IMR-90 (cell line): ENCODE results near the gene CYTH1. TPM values are rescaled to one million over a fixed set of nuclear protein-coding genes. Genes with fewer than 3 reads are reported as not detected.

ENCODE experiments used
- ATAC-seq: fragments of 200-7000 bp; cut with Tn5 transposase; 2 replicates; pipeline ENCODE4 v1.9.1; 2020; ENCODE audit warnings: low read depth, mild to moderate bottlenecking, moderate library complexity
- BruUV-seq: library from RNA; stranded (reverse); fragments of 400-500 nt; replicated peaks from 2 replicates; lab custom pipeline; 2021; lab: Mats Ljungman, UMichigan
- CTCF ChIA-PET: fragments of 300-600 bp; formaldehyde crosslinking; extraction: SDS; loops from one replicate; lab custom pipeline; 2021; ENCODE audit warnings: antibody characterized with exemption; lab: Yijun Ruan, JAX
- POLR2A ChIA-PET: fragments of 300-600 bp; sonication (Branson Sonifier 250); formaldehyde crosslinking; loops from one replicate; lab custom pipeline; 2022; ENCODE audit warnings: antibody characterized with exemption; ENCODE audit not compliant: unreplicated experiment; lab: Charles Lee
- DNase-seq: peaks from one replicate; pipeline ENCODE4 v3.0.0; 2013
- H2AFZ ChIP-seq: replicated peaks from 2 replicates; pipeline ENCODE3; 2013; ENCODE audit warnings: low read length, mild to moderate bottlenecking; ENCODE audit not compliant: poor library complexity
- H2AK5ac ChIP-seq: 2 replicates; pipeline ENCODE4 v1.6.1; 2013; ENCODE audit warnings: low read depth, low read length, inconsistent platforms
- H2AK9ac ChIP-seq: replicated peaks from 2 replicates; pipeline ENCODE3; 2013; ENCODE audit warnings: mild to moderate bottlenecking, low read depth, low read length, moderate library complexity; ENCODE audit not compliant: poor library complexity
- H2BK120ac ChIP-seq: 2 replicates; pipeline ENCODE4 v1.6.1; 2013; ENCODE audit warnings: low read depth, low read length, inconsistent platforms
- H2BK15ac ChIP-seq: 3 replicates; pipeline ENCODE4 v1.6.1; 2013; ENCODE audit warnings: low read depth, low read length, inconsistent platforms
- H2BK20ac ChIP-seq: 2 replicates; pipeline ENCODE4 v1.6.1; 2013; ENCODE audit warnings: low read depth, mild to moderate bottlenecking, inconsistent platforms, low read length, moderate library complexity
- H2BK5ac ChIP-seq: 2 replicates; pipeline ENCODE4 v1.6.1; 2013; ENCODE audit warnings: mild to moderate bottlenecking, low read depth, low read length, inconsistent platforms; ENCODE audit not compliant: poor library complexity, severe bottlenecking
- H3K14ac ChIP-seq: replicated peaks from 2 replicates; pipeline ENCODE4 v1.6.1; 2013; ENCODE audit warnings: low read depth, low read length, inconsistent platforms
- H3K18ac ChIP-seq: 2 replicates; pipeline ENCODE4 v1.6.1; 2013; ENCODE audit warnings: low read depth, low read length, control low read depth
- H3K23ac ChIP-seq: 2 replicates; pipeline ENCODE4 v1.6.1; 2013; ENCODE audit warnings: low read depth, low read length, inconsistent platforms
- H3K27ac ChIP-seq: 2 replicates; pipeline ENCODE4 v1.5.1; 2013; ENCODE audit warnings: mild to moderate bottlenecking, control low read depth, low read length; ENCODE audit not compliant: insufficient read depth
- H3K27me3 ChIP-seq: 2 replicates; pipeline ENCODE4 v1.6.1; 2013; ENCODE audit warnings: low read length; ENCODE audit not compliant: control insufficient read depth, insufficient read depth
- H3K36me3 ChIP-seq: 2 replicates; pipeline ENCODE4 v1.6.1; 2013; ENCODE audit warnings: low read length, mixed read lengths; ENCODE audit not compliant: control insufficient read depth, insufficient read depth
- H3K4ac ChIP-seq: 2 replicates; pipeline ENCODE4 v1.6.1; 2013; ENCODE audit warnings: low read depth, low read length, inconsistent platforms
- H3K4me1 ChIP-seq: 2 replicates; pipeline ENCODE4 v1.6.1; 2013; ENCODE audit warnings: low read length, mixed read lengths; ENCODE audit not compliant: control insufficient read depth, insufficient read depth
- H3K4me2 ChIP-seq: 2 replicates; pipeline ENCODE4 v1.6.1; 2013; ENCODE audit warnings: low read depth, mild to moderate bottlenecking, control low read depth, low read length, moderate library complexity
- H3K4me3 ChIP-seq: 2 replicates; pipeline ENCODE4 v1.5.1; 2013; ENCODE audit warnings: low read depth, mild to moderate bottlenecking, control low read depth, low read length, moderate library complexity; ENCODE audit not compliant: insufficient read depth
- H3K56ac ChIP-seq: 2 replicates; pipeline ENCODE4 v1.6.1; 2013; ENCODE audit warnings: low read length, inconsistent platforms; ENCODE audit not compliant: insufficient read depth; ENCODE audit errors: extremely low read depth
- H3K79me1 ChIP-seq, 2 experiments: 2 replicates each; pipeline ENCODE4 v1.6.1; 2013; ENCODE audit warnings: low read length in 2 of 2, inconsistent platforms in 1 of 2, low read depth in 1 of 2
- H3K9ac ChIP-seq: 2 replicates; pipeline ENCODE4 v1.6.1; 2013; ENCODE audit warnings: low read depth, low read length, control low read depth
- H3K9me1 ChIP-seq: 2 replicates; pipeline ENCODE4 v1.6.1; 2013; ENCODE audit warnings: low read length, inconsistent platforms; ENCODE audit not compliant: insufficient read depth
- H3K9me3 ChIP-seq: 2 replicates; pipeline ENCODE4 v1.6.1; 2013; ENCODE audit warnings: low read length; ENCODE audit not compliant: control insufficient read depth, insufficient read depth
- H4K20me1 ChIP-seq: 2 replicates; pipeline ENCODE4 v1.6.1; 2013; ENCODE audit warnings: low read length, inconsistent platforms; ENCODE audit not compliant: insufficient read depth
- H4K5ac ChIP-seq: 2 replicates; pipeline ENCODE4 v1.6.1; 2013; ENCODE audit warnings: mild to moderate bottlenecking, low read depth, low read length, control low read depth
- H4K8ac ChIP-seq, 2 experiments: 2 replicates each; pipeline ENCODE4 v1.6.1; 2013; ENCODE audit warnings: low read depth in 2 of 2, low read length in 2 of 2, control low read depth in 1 of 2, inconsistent platforms in 1 of 2
- H4K91ac ChIP-seq: 2 replicates; pipeline ENCODE4 v1.6.1; 2013; ENCODE audit warnings: low read depth, low read length, inconsistent platforms; ENCODE audit not compliant: insufficient read depth
- BHLHE40 ChIP-seq: fragments of 150-350 bp; IDR thresholded peaks from 2 replicates; pipeline ENCODE4 v1.6.1; 2016; ENCODE audit warnings: mild to moderate bottlenecking, low read depth, low read length
- CEBPB ChIP-seq: IDR thresholded peaks from 2 replicates; pipeline ENCODE4 v1.6.1; 2012; ENCODE audit warnings: low read depth, low read length, improper control_type of control experiment
- CHD1 ChIP-seq: IDR thresholded peaks from 2 replicates; pipeline ENCODE4 v1.6.1; 2012; ENCODE audit warnings: low read depth, low read length, improper control_type of control experiment
- MAFK ChIP-seq: IDR thresholded peaks from 2 replicates; pipeline ENCODE4 v1.6.1; 2012; ENCODE audit warnings: low read depth, low read length, improper control_type of control experiment
- MAZ ChIP-seq: IDR thresholded peaks from 2 replicates; pipeline ENCODE4 v1.6.1; 2012; ENCODE audit warnings: low read depth, mild to moderate bottlenecking, low read length, improper control_type of control experiment, moderate library complexity, borderline replicate concordance
- MXI1 ChIP-seq: IDR thresholded peaks from 2 replicates; pipeline ENCODE4 v1.6.1; 2012; ENCODE audit warnings: low read depth, mild to moderate bottlenecking, low read length, moderate library complexity, borderline replicate concordance
- NFE2L2 ChIP-seq: fragments of 150-350 bp; IDR thresholded peaks from 2 replicates; pipeline ENCODE4 v1.6.1; 2016; ENCODE audit warnings: low read depth, mild to moderate bottlenecking, low read length
- POLR2A ChIP-seq: IDR thresholded peaks from 2 replicates; pipeline ENCODE4 v1.6.1; 2012; ENCODE audit warnings: mild to moderate bottlenecking, low read depth, low read length
- RAD21 ChIP-seq: IDR thresholded peaks from 2 replicates; pipeline ENCODE4 v1.6.1; 2012; ENCODE audit warnings: low read length, improper control_type of control experiment
- RCOR1 ChIP-seq: IDR thresholded peaks from 2 replicates; pipeline ENCODE4 v1.6.1; 2012; ENCODE audit warnings: mild to moderate bottlenecking, low read length, improper control_type of control experiment; ENCODE audit not compliant: insufficient replicate concordance
- RFX5 ChIP-seq: IDR thresholded peaks from 2 replicates; pipeline ENCODE4 v1.8.0; 2012; ENCODE audit warnings: low read depth, mild to moderate bottlenecking, low read length, moderate library complexity
- SMC3 ChIP-seq: fragments of 150-350 bp; IDR thresholded peaks from 2 replicates; pipeline ENCODE4 v1.6.1; 2016; ENCODE audit warnings: low read depth, mild to moderate bottlenecking, antibody characterized with exemption, low read length, moderate library complexity
- WGBS, 2 experiments: methylation state at CpG; one replicate each; pipeline versions ENCODE4 v1.1.5 to v1.1.7; 2013; ENCODE audit warnings: missing lambda C conversion rate in 2 of 2; ENCODE audit not compliant: insufficient read length in 1 of 2; ENCODE audit errors: extremely low coverage in 2 of 2; 5-methylcytosine and 5-hydroxymethylcytosine counted together
- dilution Hi-C: fragments of 300-500 bp; cut with HindIII; formaldehyde crosslinking; loops from one replicate; pipeline ENCODE4 v1.14.3; 2018; ENCODE audit warnings: low sequenced_read_pairs; ENCODE audit not compliant: unreplicated experiment
- in situ Hi-C: fragments of 300-500 bp; cut with MboI; formaldehyde crosslinking; loops from 3 replicates; pipeline ENCODE4 v1.14.3; 2019; ENCODE audit warnings: low sequenced_read_pairs, inconsistent platforms, mixed read lengths
- intact Hi-C: fragments of 100-400 bp; cut with micrococcal nuclease; formaldehyde crosslinking; loops from 2 replicates; pipeline ENCODE4 v1.10.0; 2022
- polyA plus RNA-seq, 3 experiments: library from polyadenylated mRNA; depleted of rRNA; stranded (reverse); fragments of >200 nt; gene quantifications; 2 replicates each; pipeline ENCODE4 v1.2.3, GENCODE V29; 2012; ENCODE audit warnings: low replicate concordance in 1 of 3
- total RNA-seq: library from RNA; depleted of rRNA; stranded (reverse); fragments of >200 nt; gene quantifications from 2 replicates; pipeline ENCODE4 v1.2.3, GENCODE V29; 2012
- TF ChIP-seq, protein P1 (sequence below): conservative IDR thresholded peaks from 2 replicates; pipeline ENCODE4 v1.5.1; 2012; ENCODE audit warnings: mild to moderate bottlenecking, low read depth, low read length, improper control_type of control experiment
- TF ChIP-seq, protein P2 (sequence below): fragments of 150-350 bp; IDR thresholded peaks from 2 replicates; pipeline ENCODE4 v1.6.1; 2016; ENCODE audit warnings: low read depth, mild to moderate bottlenecking, low read length, moderate library complexity, borderline replicate concordance

The CYTH1 gene
- total and polyA plus RNA-seq, 2 of the 4 experiments (the other 2 are of a cell fraction), result 7.9 to 12.4 TPM

DNA sequence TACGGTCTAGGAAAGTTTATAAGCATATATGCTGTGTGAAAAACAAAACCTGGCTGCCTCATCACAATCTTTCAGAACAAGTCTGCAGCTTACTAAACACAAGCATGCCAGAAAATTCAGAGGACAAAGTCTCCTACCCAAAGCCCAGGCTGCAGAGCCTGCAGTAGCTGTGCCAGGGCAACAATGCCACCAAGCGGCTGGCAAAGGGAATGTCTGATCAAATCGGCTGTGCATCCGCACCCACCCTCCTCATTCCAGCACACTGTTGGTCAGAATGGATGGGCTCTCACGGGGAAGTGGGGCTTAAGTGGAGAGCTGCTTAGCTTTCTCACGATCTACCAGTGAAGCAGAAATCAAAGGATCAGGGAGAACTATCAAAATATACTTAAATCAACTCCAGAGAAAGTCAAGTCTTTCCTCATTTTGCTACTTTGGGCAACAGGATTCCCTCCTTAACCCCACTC is 73.5 kb downstream of the CYTH1 start:
- dilution Hi-C loops (no loop called here), intact Hi-C loops (loop anchor here (1.0 to 10.0 kb wide), 4 partner anchors 36 to 454 kb away; partner anchors contain the start of gene SOCS3), in situ Hi-C loops (loop anchor here (5.0 kb wide), 1 partner anchor 211 kb away; no protein-coding TSS in a partner anchor)
- Histone ChIP-seq H4K91ac (no peak overlapping the region), H3K27ac (no peak overlapping the region), H3K4ac (no peak overlapping the region), H4K5ac (no peak overlapping the region), H3K79me1 (peaks cover 9 to 10% of the 10 kb centered on the region in 2 experiments; a peak in 3 of 4 replicates), H2AK5ac (no peak overlapping the region), H4K8ac (no peak overlapping the region), H3K4me2 (no peak overlapping the region), H3K14ac (no peak overlapping the region), H3K36me3 (0 out of 2 replicates have a peak, but pooled peaks cover 3% of the 10 kb centered on the region), H3K4me1 (peaks cover 4% of the 10 kb centered on the region; the same call in 1 of the 2 replicates), H3K9me1 (no peaks in the 10 kb centered on the region), H2AK9ac (no peak overlapping the region), H2BK120ac (no peak overlapping the region), H2AFZ (no peak overlapping the region), H3K23ac (no peak overlapping the region), H4K20me1 (no peaks in the 10 kb centered on the region; the same call in 1 of the 2 replicates), H2BK20ac (no peak overlapping the region), H3K56ac (no peak overlapping the region), H2BK5ac (no peak overlapping the region), H3K27me3 (no peaks in the 10 kb centered on the region), H3K18ac (no peak overlapping the region), H3K9ac (no peak overlapping the region), H2BK15ac (no peak overlapping the region), H3K9me3 (no peaks in the 10 kb centered on the region), H3K4me3 (no peak overlapping the region)
- TF ChIP-seq CHD1 (no peak), RAD21 (peak; percentile 99), POLR2A (no peak), RFX5 (no peak), SMC3 (peak; percentile 96), MXI1 (no peak), RCOR1 (no peak), MAZ (peak; percentile 33; the same call in 1 of the 2 replicates), BHLHE40 (no peak), NFE2L2 (no peak), MAFK (no peak), CEBPB (no peak)
- TF ChIP-seq, protein P1, sequence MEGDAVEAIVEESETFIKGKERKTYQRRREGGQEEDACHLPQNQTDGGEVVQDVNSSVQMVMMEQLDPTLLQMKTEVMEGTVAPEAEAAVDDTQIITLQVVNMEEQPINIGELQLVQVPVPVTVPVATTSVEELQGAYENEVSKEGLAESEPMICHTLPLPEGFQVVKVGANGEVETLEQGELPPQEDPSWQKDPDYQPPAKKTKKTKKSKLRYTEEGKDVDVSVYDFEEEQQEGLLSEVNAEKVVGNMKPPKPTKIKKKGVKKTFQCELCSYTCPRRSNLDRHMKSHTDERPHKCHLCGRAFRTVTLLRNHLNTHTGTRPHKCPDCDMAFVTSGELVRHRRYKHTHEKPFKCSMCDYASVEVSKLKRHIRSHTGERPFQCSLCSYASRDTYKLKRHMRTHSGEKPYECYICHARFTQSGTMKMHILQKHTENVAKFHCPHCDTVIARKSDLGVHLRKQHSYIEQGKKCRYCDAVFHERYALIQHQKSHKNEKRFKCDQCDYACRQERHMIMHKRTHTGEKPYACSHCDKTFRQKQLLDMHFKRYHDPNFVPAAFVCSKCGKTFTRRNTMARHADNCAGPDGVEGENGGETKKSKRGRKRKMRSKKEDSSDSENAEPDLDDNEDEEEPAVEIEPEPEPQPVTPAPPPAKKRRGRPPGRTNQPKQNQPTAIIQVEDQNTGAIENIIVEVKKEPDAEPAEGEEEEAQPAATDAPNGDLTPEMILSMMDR, result peak; percentile 93
- TF ChIP-seq, protein P2, sequence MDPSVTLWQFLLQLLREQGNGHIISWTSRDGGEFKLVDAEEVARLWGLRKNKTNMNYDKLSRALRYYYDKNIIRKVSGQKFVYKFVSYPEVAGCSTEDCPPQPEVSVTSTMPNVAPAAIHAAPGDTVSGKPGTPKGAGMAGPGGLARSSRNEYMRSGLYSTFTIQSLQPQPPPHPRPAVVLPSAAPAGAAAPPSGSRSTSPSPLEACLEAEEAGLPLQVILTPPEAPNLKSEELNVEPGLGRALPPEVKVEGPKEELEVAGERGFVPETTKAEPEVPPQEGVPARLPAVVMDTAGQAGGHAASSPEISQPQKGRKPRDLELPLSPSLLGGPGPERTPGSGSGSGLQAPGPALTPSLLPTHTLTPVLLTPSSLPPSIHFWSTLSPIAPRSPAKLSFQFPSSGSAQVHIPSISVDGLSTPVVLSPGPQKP, result no peak
- DNase-seq, result peak; percentile 83
- CTCF ChIA-PET, result interaction anchor here (0.6 to 2.3 kb wide), 14 partner anchors 9 to 1966 kb away, joined by 3 to 13 read pairs (median 5); no protein-coding TSS in a partner anchor
- peak; percentile 98 for ATAC-seq
- no TSS peak for BruUV-seq
- POLR2A ChIA-PET, result no interaction called here
- no CpG with 5 or more reads among the region's 6 CpGs for WGBS, 2 experiments
